Measurements from ENCODE around the gene NFKB2. TPM values are rescaled to one million over a fixed set of nuclear protein-coding genes. Genes with fewer than 3 reads are reported as not detected.

Gene NFKB2
- total and polyA plus RNA-seq, 12 donors: 9.9 to 40.0 (median 16.2) TPM

DNA sequence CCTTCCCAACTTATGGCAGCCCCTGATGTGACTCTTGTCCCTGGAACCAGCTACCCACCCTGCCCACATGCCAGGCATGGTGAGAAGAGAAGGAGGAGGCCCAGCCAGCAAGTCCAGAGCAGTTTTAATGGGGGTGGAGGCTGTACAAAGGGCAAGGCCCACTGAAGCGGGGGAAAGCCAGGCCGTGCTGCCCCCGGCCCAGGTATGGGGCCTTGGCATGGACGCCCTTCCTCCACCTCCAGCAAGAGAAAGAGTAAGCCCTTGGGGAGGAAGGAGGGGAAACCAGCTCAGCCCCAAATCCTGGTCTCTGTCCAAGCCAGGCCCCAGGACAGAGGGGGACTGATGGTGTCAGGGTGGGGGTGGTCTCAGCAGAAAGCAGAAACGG is 7.0 kb downstream of the NFKB2 start:
- Histone ChIP-seq H3K4me3 (no peak overlapping the region), H3K36me3 (peaks cover 0 to 58% (median 12%) of the 10 kb centered on the region in 9 donors), H3K27me3 (peaks cover 0 to 7% (median 2%) of the 10 kb centered on the region in 7 donors), H3K4me1 (peaks cover 7 to 24% (median 17%) of the 10 kb centered on the region in 9 donors), H3K9me3 (no peaks in the 10 kb centered on the region), H3K27ac (no peak overlapping the region)
- no peak for ATAC-seq
- intact Hi-C loops (cut with DNase I): no loop called here
- DNase-seq: no peak
- TF ChIP-seq, protein P1, sequence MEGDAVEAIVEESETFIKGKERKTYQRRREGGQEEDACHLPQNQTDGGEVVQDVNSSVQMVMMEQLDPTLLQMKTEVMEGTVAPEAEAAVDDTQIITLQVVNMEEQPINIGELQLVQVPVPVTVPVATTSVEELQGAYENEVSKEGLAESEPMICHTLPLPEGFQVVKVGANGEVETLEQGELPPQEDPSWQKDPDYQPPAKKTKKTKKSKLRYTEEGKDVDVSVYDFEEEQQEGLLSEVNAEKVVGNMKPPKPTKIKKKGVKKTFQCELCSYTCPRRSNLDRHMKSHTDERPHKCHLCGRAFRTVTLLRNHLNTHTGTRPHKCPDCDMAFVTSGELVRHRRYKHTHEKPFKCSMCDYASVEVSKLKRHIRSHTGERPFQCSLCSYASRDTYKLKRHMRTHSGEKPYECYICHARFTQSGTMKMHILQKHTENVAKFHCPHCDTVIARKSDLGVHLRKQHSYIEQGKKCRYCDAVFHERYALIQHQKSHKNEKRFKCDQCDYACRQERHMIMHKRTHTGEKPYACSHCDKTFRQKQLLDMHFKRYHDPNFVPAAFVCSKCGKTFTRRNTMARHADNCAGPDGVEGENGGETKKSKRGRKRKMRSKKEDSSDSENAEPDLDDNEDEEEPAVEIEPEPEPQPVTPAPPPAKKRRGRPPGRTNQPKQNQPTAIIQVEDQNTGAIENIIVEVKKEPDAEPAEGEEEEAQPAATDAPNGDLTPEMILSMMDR (IDR thresholded peaks at IDR 0.05): no peak
- 86 to 90% methylated on average over 5 of the region's 5 CpGs for WGBS, 2 donors

- Histone ChIP-seq H3K4me1 (peaks cover 7 to 19% (median 16%) of the 10 kb centered on the region in 9 donors), H3K27ac (no peak overlapping the region), H3K36me3 (peaks cover 0 to 52% (median 12%) of the 10 kb centered on the region in 9 donors), H3K4me3 (no peak overlapping the region), H3K27me3 (peaks cover 1 to 14% (median 8%) of the 10 kb centered on the region in 7 donors), H3K9me3 (no peaks in the 10 kb centered on the region)
- ATAC-seq (no peak), DNase-seq (no peak)
- TF ChIP-seq, protein P1 (IDR thresholded peaks at IDR 0.05): no peak
- WGBS, 2 donors: 87 to 91% methylated on average over 13 of the region's 13 CpGs
- intact Hi-C loops (cut with DNase I): no loop called here
Observed at GRCh38 chr10:102403115-102403514, 7.6 kb downstream of the NFKB2 start.

DNA sequence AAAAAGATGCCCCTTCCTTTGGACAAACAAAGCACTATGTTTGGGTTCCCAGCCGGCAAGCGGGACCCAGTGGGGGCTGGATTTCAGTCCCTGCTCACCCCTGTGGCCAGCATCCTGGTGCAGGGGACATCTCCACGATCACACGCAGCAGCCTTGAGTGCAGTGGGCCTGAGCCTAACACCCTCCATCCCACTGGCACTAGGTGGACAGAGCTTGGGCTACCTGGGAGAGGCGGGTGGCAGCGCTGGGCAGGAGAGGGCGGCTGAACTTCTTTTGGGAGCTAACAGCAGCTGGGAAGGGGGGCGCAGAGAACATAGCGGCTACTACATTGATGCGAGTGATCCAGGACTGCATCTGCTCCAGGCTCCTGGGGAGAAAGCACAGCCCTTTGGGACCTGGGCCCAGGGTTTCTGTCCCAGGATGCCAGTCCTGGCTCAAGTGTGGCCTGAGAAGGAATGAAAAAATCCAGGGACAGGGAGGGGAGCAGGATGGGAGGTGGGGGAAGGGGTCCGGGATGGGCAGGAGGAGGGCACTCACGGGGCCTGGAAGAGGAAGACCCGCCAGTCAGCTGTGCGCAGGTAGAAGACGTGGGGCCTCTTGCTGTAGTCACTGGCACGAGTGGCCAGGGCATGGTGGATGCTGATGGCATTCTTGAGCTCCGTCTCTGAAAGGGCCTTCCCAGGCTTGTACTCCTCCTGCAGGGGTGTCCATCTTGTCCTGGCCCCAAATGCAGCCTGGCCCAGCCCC is 9.0 kb downstream of the NFKB2 start:
- WGBS, 2 donors: 85 to 90% methylated on average over 17 of the region's 17 CpGs
- intact Hi-C loops (cut with DNase I): loop anchor here in 1 of 10 donors (1.0 kb wide), 1 partner anchor 173 kb away; no protein-coding TSS in a partner anchor
- H3K9me3 ChIP-seq: no peaks in the 10 kb centered on the region
- peaks cover 5 to 26% (median 21%) of the 10 kb centered on the region in 7 donors for H3K27me3 ChIP-seq
- DNase-seq: no peak
- ATAC-seq: no peak
- TF ChIP-seq, protein P1 (IDR thresholded peaks at IDR 0.05): no peak
- H3K27ac ChIP-seq: no peak overlapping the region
- peaks cover 3 to 17% (median 14%) of the 10 kb centered on the region in 9 donors for H3K4me1 ChIP-seq
- H3K36me3 ChIP-seq: peaks cover 0 to 41% (median 12%) of the 10 kb centered on the region in 9 donors
- no peak overlapping the region for H3K4me3 ChIP-seq

DNA sequence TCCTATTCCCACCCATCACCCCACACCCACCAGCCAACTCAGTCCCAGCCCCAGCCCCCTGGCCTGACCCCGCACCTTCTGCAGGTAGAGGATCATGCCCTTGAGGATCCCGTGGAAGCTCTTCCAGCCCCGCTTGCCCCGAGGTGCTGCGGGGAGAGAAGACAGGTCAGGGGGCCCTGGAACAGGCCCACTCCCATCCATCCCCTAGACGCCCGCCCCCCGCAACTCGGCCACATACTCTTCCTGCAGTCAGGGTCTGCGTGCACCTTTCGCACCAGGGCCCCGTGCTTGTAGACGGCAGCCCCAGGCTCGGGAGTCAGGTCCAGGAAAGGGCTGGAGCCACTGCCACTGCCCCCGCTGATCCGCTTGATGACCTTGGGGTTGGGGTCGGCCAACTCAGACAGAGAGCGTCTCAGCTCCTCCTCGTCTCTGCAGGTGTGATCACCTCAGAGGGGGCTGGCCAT is 9.6 kb downstream of the NFKB2 start:
- WGBS, 2 donors: 83 to 84% methylated on average over 19 of the region's 19 CpGs
- no peak for ATAC-seq
- intact Hi-C loops (cut with DNase I): loop anchor here in 1 of 10 donors (1.0 kb wide), 1 partner anchor 174 kb away; no protein-coding TSS in a partner anchor

More for the DNA sequence above, 9.6 kb downstream of the NFKB2 start:
- peaks cover 0 to 17% (median 11%) of the 10 kb centered on the region in 9 donors for H3K4me1 ChIP-seq
- H3K36me3 ChIP-seq: peaks cover 0 to 35% (median 12%) of the 10 kb centered on the region in 9 donors
- H3K27me3 ChIP-seq: peaks cover 7 to 32% (median 27%) of the 10 kb centered on the region in 7 donors
- DNase-seq: no peak
- H3K4me3 ChIP-seq: no peak overlapping the region
- H3K27ac ChIP-seq: no peak overlapping the region
- H3K9me3 ChIP-seq: no peaks in the 10 kb centered on the region
- TF ChIP-seq, protein P1 (IDR thresholded peaks at IDR 0.05): no peak
